GM23338 (cell line): ENCODE results near the gene LCN12. TPM values are rescaled to one million over a fixed set of nuclear protein-coding genes. Genes with fewer than 3 reads are reported as not detected.

ENCODE experiments used
- ATAC-seq: fragments of 200-7000 bp; cut with Tn5 transposase; 3 replicates; pipeline ENCODE4 v1.9.1; 2020
- DNase-seq: peaks from one replicate; pipeline ENCODE4 v3.0.0-alpha.2; 2015; ENCODE audit warnings: low spot score
- H2AFZ ChIP-seq: fragments of 200-600 bp; sonication (generic); 2 replicates; pipeline ENCODE4 v1.8.0; 2016; ENCODE audit warnings: antibody characterized with exemption, mild to moderate bottlenecking, moderate library complexity
- H3F3A ChIP-seq: fragments of 200-600 bp; sonication (generic); replicated peaks from 2 replicates; pipeline ENCODE4 v1.8.0; 2017; ENCODE audit warnings: antibody characterized with exemption, mixed run types, low read depth
- H3K27ac ChIP-seq: fragments of 200-600 bp; sonication (generic); 2 replicates; pipeline ENCODE4 v1.6.1; 2016; ENCODE audit warnings: low read depth
- H3K27me3 ChIP-seq: fragments of 200-600 bp; sonication (generic); 2 replicates; pipeline ENCODE4 v1.8.0; 2016; ENCODE audit warnings: mild to moderate bottlenecking, mixed run types, moderate library complexity; ENCODE audit not compliant: insufficient read depth
- H3K36me3 ChIP-seq: fragments of 200-600 bp; sonication (generic); 2 replicates; pipeline ENCODE4 v1.8.0; 2016; ENCODE audit warnings: mild to moderate bottlenecking; ENCODE audit not compliant: insufficient read depth
- H3K4me1 ChIP-seq: fragments of 200-600 bp; sonication (generic); 2 replicates; pipeline ENCODE4 v1.8.0; 2016; ENCODE audit warnings: mild to moderate bottlenecking, moderate library complexity; ENCODE audit not compliant: insufficient read depth
- H3K4me2 ChIP-seq: fragments of 200-600 bp; sonication (generic); 2 replicates; pipeline ENCODE4 v1.7.1; 2017; ENCODE audit warnings: mixed run types
- H3K4me3 ChIP-seq: fragments of 200-600 bp; sonication (generic); 2 replicates; pipeline ENCODE4 v1.6.1; 2016; ENCODE audit warnings: mixed run types
- H3K79me2 ChIP-seq: fragments of 200-600 bp; sonication (generic); replicated peaks from 2 replicates; pipeline ENCODE4 v1.8.0; 2017; ENCODE audit warnings: mild to moderate bottlenecking; ENCODE audit not compliant: insufficient read depth
- H3K9me2 ChIP-seq: fragments of 200-600 bp; sonication (generic); 2 replicates; pipeline ENCODE4 v1.8.0; 2017; ENCODE audit not compliant: insufficient read depth
- H4K20me1 ChIP-seq: fragments of 200-600 bp; sonication (generic); replicated peaks from 2 replicates; pipeline ENCODE4 v1.8.0; 2017; ENCODE audit warnings: mild to moderate bottlenecking; ENCODE audit not compliant: insufficient read depth
- H3K27ac Mint-ChIP-seq: 2 replicates; pipeline ENCODE4 v1.8.0; 2020; ENCODE audit warnings: inconsistent platforms, mild to moderate bottlenecking, moderate library complexity, mixed read lengths
- H3K27me3 Mint-ChIP-seq: 3 replicates; pipeline ENCODE4 v1.8.0; 2022; ENCODE audit warnings: low read depth, mild to moderate bottlenecking, moderate library complexity, mixed read lengths, inconsistent platforms; ENCODE audit not compliant: insufficient read depth, poor library complexity
- H3K36me3 Mint-ChIP-seq: 3 replicates; pipeline ENCODE4 v1.8.0; 2021; ENCODE audit warnings: low read depth, mild to moderate bottlenecking, inconsistent platforms, moderate library complexity, mixed read lengths
- H3K4me1 Mint-ChIP-seq: 3 replicates; pipeline ENCODE4 v1.8.0; 2020; ENCODE audit warnings: mild to moderate bottlenecking, inconsistent platforms, mixed read lengths
- H3K4me3 Mint-ChIP-seq: 3 replicates; pipeline ENCODE4 v1.8.0; 2021; ENCODE audit warnings: moderate library complexity, mild to moderate bottlenecking, inconsistent platforms, mixed read lengths
- H3K9me3 Mint-ChIP-seq: 3 replicates; pipeline ENCODE4 v1.8.0; 2020; ENCODE audit warnings: moderate library complexity, mild to moderate bottlenecking, inconsistent platforms, mixed read lengths
- CREB1 ChIP-seq: fragments of 250-450 bp; sonication (Bioruptor Pico); IDR thresholded peaks from 2 replicates; pipeline ENCODE4 v1.5.0; 2020; ENCODE audit warnings: low read depth, mild to moderate bottlenecking, moderate library complexity
- EZH2 ChIP-seq: fragments of 200-600 bp; sonication (generic); IDR thresholded peaks from one replicate; pipeline ENCODE4 v1.8.0; 2017; ENCODE audit warnings: antibody characterized with exemption, mild to moderate bottlenecking, low read depth; ENCODE audit not compliant: unreplicated experiment
- EZH2phosphoT487 ChIP-seq: fragments of 200-600 bp; sonication (generic); IDR thresholded peaks from one replicate; pipeline ENCODE4 v1.8.1; 2018; ENCODE audit warnings: antibody characterized with exemption; ENCODE audit not compliant: unreplicated experiment
- JUNB ChIP-seq: IDR thresholded peaks from one replicate; pipeline ENCODE4 v1.6.1; 2016; ENCODE audit warnings: antibody characterized with exemption; ENCODE audit not compliant: unreplicated experiment
- NANOG ChIP-seq: IDR thresholded peaks from 2 replicates; pipeline ENCODE4 v1.6.1; 2016; ENCODE audit warnings: antibody characterized with exemption, borderline replicate concordance
- POLR2AphosphoS5 ChIP-seq: IDR thresholded peaks from 2 replicates; pipeline ENCODE4 v1.6.1; 2016; ENCODE audit warnings: antibody characterized with exemption, low read depth
- STAT1 ChIP-seq: IDR thresholded peaks from one replicate; pipeline ENCODE4 v1.6.1; 2016; ENCODE audit warnings: antibody characterized with exemption; ENCODE audit not compliant: unreplicated experiment
- ZNF114 ChIP-seq: fragments of 250-450 bp; sonication (Bioruptor Pico); IDR thresholded peaks from 2 replicates; pipeline ENCODE4 v1.5.0; 2020; ENCODE audit warnings: mild to moderate bottlenecking, moderate library complexity
- ZNF331 ChIP-seq: fragments of 250-450 bp; sonication (Bioruptor Pico); IDR thresholded peaks from 2 replicates; pipeline ENCODE4 v1.5.0; 2020; ENCODE audit warnings: low read depth, mild to moderate bottlenecking, moderate library complexity
- polyA plus RNA-seq: library from polyadenylated mRNA; unstranded; fragments of >200 nt; fragmentation: Nextera tagmentation; extraction: Ambion mirVana; gene quantifications from 2 replicates; pipeline ENCODE4 v1.2.1, GENCODE V29; 2016
- total RNA-seq: library from RNA; depleted of rRNA; stranded (reverse); fragments of >200 nt; shearing (Covaris generic); gene quantifications from 2 replicates; pipeline ENCODE4 v1.2.3, GENCODE V29; 2014
- TF ChIP-seq, protein P1 (sequence below): IDR thresholded peaks from 2 replicates; pipeline ENCODE4 v1.6.1; 2016; ENCODE audit warnings: antibody characterized with exemption
- TF ChIP-seq, protein P2 (sequence below): IDR thresholded peaks from one replicate; pipeline ENCODE4 v1.6.1; 2018; ENCODE audit warnings: antibody characterized with exemption; ENCODE audit not compliant: unreplicated experiment
- TF ChIP-seq, protein P3 (sequence below), 2 experiments: fragments of 200-600 bp in 1 of 2; sonication (generic) in 1 of 2; conservative IDR thresholded peaks; 2 replicates each; pipeline versions ENCODE4 v1.5.1 to v1.6.1; 2016 to 2017; ENCODE audit warnings: antibody characterized with exemption in 2 of 2, low read depth in 2 of 2, mild to moderate bottlenecking in 2 of 2, moderate library complexity in 1 of 2
- TF ChIP-seq, protein P4 (sequence below): fragments of 250-450 bp; sonication (Bioruptor Pico); IDR thresholded peaks from 2 replicates; pipeline ENCODE4 v1.5.0; 2020; ENCODE audit warnings: mild to moderate bottlenecking, moderate library complexity

LCN12 gene
- total and polyA plus RNA-seq, 2 experiments from 2014 or later = 0.39 to 0.69 TPM

DNA sequence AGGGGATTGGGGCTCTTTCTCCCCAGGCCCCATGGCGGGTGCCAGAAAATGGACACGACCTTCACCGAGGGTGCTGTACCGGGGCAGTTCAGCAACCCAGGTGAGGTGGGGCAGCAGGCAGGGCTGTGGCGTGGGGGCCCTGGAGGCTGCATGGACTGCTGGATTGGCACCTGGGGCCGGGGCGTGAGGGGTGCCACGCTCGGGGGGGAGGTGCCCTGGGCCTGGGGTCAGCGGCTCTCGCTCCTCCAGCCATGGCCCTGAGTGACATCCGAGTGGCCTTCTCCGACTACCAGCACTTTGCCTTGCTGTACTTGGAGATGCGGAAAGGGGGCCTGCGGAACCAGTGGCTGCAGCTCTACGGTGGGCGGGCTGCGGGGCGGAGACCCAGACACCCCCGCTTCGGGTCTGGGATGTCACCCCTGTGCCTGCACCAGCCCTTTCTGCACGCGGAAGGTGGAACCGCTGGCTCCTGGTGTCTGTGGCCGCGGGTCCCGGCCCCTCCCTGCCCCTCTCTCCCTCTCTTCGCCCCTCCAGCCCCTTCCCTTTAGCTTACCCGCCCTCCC lies 32.5 kb downstream of the LCN12 start:
- no peaks in the 10 kb centered on the region; the same call in 2 of the 3 replicates for H3K4me1 Mint-ChIP-seq
- Histone ChIP-seq H3K9me2 (no peaks in the 10 kb centered on the region), H3K36me3 (no peaks in the 10 kb centered on the region), H3K79me2 (no peaks in the 10 kb centered on the region), H3K27me3 (peaks cover 39% of the 10 kb centered on the region), H3K4me3 (peak overlapping the region; percentile 68), H3F3A (no peaks in the 10 kb centered on the region), H3K4me1 (peaks cover 3% of the 10 kb centered on the region; the same call in 1 of the 2 replicates), H3K27ac (no peak overlapping the region), H4K20me1 (no peaks in the 10 kb centered on the region), H3K4me2 (peak overlapping the region; percentile 93), H2AFZ (peak overlapping the region; percentile 94)
- peak; percentile 42 for ATAC-seq
- H3K27ac Mint-ChIP-seq = no peak overlapping the region
- DNase-seq = peak; percentile 59
- peak overlapping the region; percentile 46; the same call in 2 of the 3 replicates for H3K4me3 Mint-ChIP-seq
- H3K27me3 Mint-ChIP-seq = peaks cover 22% of the 10 kb centered on the region
- no peak for TF ChIP-seq EZH2
- TF ChIP-seq POLR2AphosphoS5 = no peak
- no peak for TF ChIP-seq ZNF114
- no peak for TF ChIP-seq STAT1
- TF ChIP-seq EZH2phosphoT487 = no peak
- TF ChIP-seq, protein P1, sequence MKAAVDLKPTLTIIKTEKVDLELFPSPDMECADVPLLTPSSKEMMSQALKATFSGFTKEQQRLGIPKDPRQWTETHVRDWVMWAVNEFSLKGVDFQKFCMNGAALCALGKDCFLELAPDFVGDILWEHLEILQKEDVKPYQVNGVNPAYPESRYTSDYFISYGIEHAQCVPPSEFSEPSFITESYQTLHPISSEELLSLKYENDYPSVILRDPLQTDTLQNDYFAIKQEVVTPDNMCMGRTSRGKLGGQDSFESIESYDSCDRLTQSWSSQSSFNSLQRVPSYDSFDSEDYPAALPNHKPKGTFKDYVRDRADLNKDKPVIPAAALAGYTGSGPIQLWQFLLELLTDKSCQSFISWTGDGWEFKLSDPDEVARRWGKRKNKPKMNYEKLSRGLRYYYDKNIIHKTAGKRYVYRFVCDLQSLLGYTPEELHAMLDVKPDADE = no peak
- TF ChIP-seq, protein P2, sequence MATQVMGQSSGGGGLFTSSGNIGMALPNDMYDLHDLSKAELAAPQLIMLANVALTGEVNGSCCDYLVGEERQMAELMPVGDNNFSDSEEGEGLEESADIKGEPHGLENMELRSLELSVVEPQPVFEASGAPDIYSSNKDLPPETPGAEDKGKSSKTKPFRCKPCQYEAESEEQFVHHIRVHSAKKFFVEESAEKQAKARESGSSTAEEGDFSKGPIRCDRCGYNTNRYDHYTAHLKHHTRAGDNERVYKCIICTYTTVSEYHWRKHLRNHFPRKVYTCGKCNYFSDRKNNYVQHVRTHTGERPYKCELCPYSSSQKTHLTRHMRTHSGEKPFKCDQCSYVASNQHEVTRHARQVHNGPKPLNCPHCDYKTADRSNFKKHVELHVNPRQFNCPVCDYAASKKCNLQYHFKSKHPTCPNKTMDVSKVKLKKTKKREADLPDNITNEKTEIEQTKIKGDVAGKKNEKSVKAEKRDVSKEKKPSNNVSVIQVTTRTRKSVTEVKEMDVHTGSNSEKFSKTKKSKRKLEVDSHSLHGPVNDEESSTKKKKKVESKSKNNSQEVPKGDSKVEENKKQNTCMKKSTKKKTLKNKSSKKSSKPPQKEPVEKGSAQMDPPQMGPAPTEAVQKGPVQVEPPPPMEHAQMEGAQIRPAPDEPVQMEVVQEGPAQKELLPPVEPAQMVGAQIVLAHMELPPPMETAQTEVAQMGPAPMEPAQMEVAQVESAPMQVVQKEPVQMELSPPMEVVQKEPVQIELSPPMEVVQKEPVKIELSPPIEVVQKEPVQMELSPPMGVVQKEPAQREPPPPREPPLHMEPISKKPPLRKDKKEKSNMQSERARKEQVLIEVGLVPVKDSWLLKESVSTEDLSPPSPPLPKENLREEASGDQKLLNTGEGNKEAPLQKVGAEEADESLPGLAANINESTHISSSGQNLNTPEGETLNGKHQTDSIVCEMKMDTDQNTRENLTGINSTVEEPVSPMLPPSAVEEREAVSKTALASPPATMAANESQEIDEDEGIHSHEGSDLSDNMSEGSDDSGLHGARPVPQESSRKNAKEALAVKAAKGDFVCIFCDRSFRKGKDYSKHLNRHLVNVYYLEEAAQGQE = no peak
- TF ChIP-seq, protein P3, sequence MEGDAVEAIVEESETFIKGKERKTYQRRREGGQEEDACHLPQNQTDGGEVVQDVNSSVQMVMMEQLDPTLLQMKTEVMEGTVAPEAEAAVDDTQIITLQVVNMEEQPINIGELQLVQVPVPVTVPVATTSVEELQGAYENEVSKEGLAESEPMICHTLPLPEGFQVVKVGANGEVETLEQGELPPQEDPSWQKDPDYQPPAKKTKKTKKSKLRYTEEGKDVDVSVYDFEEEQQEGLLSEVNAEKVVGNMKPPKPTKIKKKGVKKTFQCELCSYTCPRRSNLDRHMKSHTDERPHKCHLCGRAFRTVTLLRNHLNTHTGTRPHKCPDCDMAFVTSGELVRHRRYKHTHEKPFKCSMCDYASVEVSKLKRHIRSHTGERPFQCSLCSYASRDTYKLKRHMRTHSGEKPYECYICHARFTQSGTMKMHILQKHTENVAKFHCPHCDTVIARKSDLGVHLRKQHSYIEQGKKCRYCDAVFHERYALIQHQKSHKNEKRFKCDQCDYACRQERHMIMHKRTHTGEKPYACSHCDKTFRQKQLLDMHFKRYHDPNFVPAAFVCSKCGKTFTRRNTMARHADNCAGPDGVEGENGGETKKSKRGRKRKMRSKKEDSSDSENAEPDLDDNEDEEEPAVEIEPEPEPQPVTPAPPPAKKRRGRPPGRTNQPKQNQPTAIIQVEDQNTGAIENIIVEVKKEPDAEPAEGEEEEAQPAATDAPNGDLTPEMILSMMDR (conservative IDR thresholded peaks at IDR 0.05; ENCODE audit: low read depth in 2 of 2) = no peak
- TF ChIP-seq NANOG = no peak
- no peak for TF ChIP-seq CREB1
- TF ChIP-seq JUNB = no peak
- TF ChIP-seq ZNF331 (CRISPR knock-in tag) = no peak
- TF ChIP-seq, protein P4, sequence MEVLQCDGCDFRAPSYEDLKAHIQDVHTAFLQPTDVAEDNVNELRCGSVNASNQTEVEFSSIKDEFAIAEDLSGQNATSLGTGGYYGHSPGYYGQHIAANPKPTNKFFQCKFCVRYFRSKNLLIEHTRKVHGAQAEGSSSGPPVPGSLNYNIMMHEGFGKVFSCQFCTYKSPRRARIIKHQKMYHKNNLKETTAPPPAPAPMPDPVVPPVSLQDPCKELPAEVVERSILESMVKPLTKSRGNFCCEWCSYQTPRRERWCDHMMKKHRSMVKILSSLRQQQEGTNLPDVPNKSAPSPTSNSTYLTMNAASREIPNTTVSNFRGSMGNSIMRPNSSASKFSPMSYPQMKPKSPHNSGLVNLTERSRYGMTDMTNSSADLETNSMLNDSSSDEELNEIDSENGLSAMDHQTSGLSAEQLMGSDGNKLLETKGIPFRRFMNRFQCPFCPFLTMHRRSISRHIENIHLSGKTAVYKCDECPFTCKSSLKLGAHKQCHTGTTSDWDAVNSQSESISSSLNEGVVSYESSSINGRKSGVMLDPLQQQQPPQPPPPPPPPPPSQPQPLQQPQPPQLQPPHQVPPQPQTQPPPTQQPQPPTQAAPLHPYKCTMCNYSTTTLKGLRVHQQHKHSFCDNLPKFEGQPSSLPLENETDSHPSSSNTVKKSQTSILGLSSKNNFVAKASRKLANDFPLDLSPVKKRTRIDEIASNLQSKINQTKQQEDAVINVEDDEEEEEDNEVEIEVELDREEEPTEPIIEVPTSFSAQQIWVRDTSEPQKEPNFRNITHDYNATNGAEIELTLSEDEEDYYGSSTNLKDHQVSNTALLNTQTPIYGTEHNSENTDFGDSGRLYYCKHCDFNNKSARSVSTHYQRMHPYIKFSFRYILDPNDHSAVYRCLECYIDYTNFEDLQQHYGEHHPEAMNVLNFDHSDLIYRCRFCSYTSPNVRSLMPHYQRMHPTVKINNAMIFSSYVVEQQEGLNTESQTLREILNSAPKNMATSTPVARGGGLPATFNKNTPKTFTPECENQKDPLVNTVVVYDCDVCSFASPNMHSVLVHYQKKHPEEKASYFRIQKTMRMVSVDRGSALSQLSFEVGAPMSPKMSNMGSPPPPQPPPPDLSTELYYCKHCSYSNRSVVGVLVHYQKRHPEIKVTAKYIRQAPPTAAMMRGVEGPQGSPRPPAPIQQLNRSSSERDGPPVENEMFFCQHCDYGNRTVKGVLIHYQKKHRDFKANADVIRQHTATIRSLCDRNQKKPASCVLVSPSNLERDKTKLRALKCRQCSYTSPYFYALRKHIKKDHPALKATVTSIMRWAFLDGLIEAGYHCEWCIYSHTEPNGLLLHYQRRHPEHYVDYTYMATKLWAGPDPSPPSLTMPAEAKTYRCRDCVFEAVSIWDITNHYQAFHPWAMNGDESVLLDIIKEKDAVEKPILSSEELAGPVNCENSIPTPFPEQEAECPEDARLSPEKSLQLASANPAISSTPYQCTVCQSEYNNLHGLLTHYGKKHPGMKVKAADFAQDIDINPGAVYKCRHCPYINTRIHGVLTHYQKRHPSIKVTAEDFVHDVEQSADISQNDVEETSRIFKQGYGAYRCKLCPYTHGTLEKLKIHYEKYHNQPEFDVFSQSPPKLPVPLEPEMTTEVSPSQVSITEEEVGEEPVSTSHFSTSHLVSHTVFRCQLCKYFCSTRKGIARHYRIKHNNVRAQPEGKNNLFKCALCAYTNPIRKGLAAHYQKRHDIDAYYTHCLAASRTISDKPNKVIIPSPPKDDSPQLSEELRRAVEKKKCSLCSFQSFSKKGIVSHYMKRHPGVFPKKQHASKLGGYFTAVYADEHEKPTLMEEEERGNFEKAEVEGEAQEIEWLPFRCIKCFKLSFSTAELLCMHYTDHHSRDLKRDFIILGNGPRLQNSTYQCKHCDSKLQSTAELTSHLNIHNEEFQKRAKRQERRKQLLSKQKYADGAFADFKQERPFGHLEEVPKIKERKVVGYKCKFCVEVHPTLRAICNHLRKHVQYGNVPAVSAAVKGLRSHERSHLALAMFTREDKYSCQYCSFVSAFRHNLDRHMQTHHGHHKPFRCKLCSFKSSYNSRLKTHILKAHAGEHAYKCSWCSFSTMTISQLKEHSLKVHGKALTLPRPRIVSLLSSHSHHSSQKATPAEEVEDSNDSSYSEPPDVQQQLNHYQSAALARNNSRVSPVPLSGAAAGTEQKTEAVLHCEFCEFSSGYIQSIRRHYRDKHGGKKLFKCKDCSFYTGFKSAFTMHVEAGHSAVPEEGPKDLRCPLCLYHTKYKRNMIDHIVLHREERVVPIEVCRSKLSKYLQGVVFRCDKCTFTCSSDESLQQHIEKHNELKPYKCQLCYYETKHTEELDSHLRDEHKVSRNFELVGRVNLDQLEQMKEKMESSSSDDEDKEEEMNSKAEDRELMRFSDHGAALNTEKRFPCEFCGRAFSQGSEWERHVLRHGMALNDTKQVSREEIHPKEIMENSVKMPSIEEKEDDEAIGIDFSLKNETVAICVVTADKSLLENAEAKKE (CRISPR knock-in tag) = no peak
- H3K36me3 Mint-ChIP-seq = no peaks in the 10 kb centered on the region; the same call in 2 of the 3 replicates
- no peaks in the 10 kb centered on the region for H3K9me3 Mint-ChIP-seq
